ENCODE results near the gene SNRNP48.
A peak's percentile ranks its signal among the peaks of the same experiment; 100 is the strongest.

SNRNP48 gene

DNA sequence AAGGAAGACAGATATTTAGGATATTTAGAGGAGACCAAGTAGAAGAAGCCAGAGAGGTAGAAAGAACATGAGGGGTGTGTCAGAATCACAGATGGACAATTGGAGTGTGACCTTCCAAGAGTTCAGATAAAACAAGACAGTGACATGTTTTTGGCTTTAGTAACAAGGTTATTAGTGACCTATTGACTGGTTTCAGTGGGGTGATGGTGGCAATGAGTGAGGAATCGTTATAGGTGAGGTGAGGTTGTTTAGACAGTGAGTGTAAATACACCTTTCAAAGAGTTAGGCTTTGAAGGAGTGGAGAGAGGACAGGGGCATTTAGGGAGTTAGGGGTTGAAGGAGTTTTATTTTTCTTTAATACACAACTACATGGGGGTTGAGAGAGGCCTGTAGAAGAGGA, 3.2 kb downstream of the SNRNP48 start:
- no peak for DNase-seq (ENCODE audit: low read depth in 2 of 2)

DNA sequence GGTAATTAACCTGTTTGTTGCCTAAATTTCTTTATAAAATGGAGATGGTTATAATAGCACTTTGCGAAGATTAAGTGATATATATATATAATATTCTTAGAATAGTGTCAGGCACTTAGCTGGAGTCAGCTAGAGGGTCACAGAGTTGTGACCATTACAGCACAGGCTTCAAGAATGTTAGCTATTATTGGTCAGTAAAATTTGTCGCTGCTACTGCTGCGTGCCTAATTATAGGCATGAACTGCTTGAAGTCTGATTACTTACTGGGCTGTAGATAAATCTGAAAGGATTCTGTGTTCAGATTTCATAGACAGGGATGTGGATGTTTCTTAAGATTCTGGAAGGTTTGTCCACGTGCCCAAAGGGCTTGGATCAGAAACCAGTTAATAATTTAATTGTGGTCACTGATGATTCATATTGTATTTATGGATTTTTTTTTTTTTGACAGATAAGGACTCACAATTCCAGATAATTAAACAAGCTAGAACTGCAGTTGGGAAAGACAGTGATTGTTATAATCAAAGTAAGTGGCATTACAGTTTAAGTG, 4.7 kb downstream of the SNRNP48 start:
- no peak for DNase-seq (ENCODE audit: low read depth in 2 of 2)

DNA sequence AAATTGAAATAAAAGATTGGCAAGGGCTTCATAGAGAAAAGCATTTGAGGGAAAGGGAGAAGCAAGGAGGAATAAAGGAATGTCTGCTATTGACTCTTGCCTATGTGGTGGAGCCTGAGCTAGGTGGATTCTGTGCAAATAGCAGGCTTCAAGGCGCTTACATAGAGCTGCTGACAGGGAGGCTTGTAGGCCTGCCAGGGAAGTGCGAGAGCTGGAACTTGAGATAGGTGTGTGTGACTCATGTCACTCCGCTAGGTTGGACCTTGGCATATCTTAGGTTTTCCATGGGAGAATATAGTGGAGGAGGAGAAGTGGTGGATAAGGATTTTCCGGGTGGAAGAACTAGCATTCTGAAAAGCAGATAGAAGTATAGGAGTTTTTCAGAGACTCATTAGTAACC, 14.0 kb downstream of the SNRNP48 start:
- DNase-seq (ENCODE audit: low read depth in 2 of 2): no peak

DNA sequence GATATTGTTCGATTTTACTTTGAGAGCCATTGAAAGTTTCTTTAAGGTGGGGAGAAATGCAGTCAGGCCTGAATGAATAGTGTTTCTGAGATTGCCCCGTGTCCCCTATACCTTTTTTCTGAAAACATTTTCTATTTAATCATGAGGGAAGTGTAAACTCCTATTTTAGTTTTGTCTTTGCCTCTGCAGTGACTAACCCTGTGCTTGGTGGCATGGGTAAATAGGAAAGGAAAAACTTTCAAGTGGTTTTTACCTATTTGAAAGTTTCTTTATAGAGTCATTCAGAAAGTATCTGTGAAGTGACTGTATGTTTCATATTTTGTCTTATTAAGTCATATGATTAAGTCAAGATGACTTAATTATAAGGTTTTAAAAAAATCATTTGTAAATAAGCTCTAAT, 14.5 kb downstream of the SNRNP48 start:
- DNase-seq (ENCODE audit: low read depth in 2 of 2): no peak

DNA sequence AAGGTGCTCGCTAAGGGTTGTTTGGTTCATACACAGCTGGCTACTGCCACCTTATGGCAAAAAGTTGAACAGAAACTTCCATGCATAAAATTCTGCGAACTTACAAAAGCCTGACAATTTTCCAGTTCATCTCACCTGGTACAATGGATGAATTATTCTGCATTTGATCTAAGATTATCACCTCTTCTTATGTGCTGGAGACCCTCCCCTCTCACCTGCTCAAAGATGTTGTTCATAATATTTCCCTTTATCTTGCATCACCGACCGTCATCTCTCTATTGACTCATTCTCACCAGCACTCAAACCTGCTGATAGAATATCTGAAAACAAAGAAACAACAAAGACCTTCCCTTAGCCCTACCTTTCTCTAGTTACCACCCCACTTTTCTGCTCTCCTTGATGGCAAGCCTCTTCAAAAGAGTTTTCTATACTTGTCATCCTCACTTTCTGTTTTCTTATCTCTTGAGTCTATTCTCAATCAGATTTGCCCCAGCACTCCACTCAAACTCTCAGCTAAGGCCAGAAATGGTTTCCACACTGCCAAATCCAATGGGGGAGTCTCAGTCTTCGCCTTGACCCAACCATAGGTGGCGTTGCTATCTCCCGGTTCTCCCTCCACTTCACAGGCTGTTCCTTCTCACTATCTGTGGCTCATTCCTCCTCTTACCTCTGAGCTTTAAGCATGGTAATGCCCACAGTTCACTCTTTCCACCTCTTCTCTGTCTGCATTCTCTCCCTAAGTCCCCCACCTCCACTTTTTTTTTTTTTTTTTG, 25.8 kb downstream of the SNRNP48 start:
- peak in 1 of 2 donors; percentile 7 for DNase-seq (ENCODE audit: low read depth in 2 of 2)

DNA sequence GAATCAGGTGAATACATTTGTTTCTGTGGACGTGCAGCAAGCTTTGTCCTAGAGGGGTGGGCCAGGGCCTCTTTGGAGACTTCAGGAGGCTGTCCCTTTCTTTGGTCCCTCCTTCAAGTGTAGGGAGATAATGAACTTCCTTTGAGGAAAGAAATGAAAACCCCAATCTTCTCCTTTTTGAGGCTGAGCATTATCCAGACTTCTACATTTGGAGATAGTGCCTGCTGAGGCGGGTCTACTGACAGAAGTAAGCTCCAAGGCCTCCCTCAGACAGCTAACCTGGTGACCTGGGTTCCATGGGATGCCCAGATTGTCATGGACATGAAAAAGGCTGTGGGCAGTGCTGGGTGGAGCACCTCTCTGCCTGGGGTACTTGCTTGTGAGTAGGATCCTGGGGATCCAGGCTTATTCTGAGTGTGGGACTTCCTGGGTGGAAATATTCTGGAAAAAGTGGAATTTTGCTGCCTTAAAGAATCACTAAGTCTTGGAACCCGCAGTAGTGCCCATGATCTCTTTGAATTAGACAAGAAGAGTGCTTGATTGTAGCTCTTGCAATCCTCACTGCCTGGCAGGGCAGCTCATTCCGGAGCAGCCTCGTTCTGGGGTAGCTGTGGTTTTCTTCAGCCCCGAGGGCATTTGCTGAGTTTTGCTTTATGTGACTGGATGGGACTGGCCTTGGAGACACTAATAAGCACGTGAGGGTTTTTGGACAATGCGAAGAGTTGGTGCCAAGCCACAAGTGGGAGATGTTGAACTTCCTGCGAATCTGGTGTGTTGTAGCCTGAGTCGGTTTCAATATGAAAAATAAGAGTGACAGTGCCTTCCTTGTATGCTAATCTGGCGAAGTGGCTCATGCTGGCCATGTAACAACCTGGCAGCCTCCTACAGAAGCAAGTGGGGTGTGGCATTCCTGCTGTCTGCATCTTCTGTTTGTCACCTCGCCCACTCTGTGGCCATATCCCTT, 28.1 kb downstream of the SNRNP48 start:
- DNase-seq (ENCODE audit: low read depth in 2 of 2): no peak

DNA sequence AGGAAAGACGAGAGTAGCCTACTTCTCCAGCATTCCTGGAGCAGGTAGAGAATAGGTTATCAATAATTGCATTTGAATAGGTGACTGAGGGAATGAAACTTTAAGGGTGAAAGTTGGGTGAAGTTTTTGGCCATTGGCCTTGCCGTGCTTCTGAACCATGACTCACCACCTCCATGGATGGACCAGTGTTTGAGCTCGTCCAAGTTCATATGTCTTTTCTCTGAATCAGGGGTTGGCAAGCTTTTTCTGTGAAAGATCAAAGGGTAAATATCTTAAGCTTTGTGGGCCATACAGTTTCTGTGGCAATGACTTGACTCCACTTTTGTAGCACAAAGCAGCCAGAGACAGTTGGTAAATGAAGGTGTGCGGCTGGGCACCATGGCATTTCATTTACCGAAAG, 31.8 kb downstream of the SNRNP48 start:
- no peak for DNase-seq (ENCODE audit: low read depth in 2 of 2)

DNA sequence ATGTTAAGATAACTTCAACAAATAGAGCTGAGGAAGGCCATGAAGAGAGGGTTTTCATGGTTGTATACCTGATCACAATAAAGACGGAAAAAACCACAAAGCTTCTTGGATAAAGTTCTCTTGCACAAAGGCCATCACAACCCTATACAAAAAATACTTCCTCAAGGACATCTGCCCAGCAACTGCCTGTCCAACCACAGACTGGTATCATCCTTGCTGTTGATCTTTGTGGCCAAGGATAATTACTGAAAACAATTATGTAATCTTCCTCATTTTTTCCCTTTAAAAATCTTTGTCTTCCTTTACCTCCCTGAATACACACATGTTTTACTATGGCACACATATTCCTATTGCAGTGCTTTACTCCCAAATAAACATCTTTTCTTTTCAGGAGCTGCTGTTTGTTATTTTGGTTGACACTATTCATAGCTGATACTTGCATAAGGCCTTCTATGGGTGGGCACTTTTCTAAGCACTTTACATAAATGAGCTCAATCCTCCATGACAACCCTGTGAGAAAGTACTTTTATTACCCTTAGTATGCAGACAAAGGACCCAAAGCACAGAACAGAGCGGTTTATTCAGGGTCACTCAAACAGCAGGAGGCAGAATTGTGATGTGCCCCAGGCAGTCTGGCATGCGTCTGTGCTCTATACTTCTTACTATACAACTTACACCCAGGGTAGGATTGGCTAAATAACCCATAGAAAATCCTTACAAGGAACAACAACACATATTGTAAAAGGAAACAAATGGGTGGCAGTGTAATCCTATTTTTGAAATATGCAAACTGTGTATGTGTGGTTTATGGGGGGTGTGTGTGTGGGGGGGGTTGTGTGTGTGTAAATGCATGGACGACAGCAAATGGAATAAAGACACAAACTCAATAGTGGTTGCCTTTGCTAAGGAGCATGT, 35.1 kb downstream of the SNRNP48 start:
- DNase-seq (ENCODE audit: low read depth in 2 of 2): no peak

DNA sequence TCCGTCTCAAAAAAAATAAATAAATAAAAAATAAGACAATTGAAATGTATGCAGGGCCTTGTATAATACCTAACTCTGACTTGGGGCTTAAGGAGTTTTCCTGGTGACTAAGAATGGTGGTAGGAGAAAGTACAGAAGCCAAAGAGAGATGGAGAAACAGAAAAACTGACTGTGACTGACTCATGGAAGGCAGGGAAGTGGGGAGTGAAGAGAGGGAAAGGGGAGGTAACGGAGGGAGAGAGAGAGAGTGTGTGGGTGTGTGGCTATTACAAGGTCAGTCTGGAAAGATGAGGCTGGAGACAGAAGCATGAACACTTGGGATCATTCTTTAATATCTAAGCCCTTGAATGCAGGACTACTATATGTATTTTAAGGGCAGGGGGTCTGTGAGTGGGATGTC, 38.5 kb downstream of the SNRNP48 start:
- DNase-seq (ENCODE audit: low read depth in 2 of 2): no peak

DNA sequence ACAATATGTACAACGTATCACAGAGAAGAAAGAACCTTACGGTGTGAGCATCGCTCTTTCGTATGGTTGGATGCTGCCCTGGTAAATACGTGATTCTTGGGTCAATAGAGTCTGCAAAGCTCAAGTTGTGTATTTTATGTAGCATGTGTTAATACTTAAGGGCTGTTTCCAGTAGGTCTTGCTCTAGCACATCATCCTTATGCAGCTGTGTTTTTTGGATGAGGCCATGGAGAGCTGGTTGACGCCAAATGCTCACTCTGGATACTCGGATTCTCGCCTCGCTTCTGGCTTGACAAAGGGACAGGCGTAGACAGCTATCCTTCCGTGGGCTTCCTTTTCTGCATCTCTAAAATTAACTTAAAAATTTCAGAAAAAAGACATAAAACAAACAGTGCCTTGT, 38.9 kb downstream of the SNRNP48 start:
- DNase-seq (ENCODE audit: low read depth in 2 of 2): no peak

DNA sequence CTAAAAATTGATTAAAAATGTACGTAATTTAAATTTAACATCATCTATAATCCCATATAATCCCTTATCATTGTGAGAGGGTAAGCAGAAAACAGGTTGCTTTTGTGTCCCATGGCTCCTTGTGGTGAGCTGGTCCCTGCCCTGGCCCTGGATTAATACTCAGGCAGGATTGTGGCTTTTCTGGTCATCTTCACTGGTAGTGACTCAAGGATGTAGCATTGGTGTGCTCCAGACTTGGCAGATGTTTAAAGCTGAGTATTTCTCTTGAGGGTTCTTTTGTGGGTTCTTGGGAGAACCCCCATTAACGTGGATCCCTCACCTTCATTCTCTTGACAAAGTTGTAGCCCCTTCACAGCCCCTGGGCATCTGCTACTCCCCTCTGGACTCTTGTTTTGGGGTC, 39.3 kb downstream of the SNRNP48 start:
- DNase-seq (ENCODE audit: low read depth in 2 of 2): no peak

DNA sequence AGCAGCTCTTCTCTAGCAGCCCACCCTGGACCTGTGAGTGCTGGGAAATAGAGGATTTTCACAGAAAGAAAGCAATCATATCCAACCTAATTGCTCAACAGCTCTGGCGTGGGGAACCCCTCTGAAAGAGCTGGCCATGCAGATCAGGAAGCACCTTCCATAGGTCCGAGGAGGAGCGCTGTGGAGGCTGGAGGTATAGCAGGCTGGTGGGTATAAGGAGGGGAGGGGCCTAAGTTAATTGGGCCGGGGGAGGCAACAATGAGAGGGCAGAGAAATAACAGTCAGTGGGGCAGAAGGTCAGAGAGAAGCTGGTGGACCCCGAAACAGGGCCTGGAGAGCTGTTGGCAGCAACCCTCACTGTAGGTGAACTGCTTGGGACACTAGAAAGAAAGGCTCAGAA, 40.8 kb downstream of the SNRNP48 start:
- DNase-seq (ENCODE audit: low read depth in 2 of 2): no peak

DNA sequence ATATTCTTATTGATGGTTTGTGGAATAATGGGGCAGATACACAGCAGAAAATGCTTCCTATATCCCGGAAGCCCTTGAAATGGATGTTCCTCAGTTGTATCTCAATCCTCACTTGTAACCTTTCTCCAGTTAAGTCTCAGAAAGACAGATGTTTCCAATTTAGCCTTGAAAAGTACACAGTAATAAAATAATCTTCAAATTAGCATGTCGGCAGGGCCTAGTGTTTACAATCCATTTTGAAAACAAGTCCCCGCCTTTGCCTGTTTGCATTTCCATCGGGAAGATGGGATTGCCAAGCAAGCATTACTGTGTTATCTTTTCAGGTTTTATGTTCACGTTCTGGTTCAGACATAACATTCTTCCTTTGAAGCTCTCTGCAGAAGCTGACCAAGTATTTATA, 41.5 kb downstream of the SNRNP48 start:
- no peak for DNase-seq (ENCODE audit: low read depth in 2 of 2)

DNA sequence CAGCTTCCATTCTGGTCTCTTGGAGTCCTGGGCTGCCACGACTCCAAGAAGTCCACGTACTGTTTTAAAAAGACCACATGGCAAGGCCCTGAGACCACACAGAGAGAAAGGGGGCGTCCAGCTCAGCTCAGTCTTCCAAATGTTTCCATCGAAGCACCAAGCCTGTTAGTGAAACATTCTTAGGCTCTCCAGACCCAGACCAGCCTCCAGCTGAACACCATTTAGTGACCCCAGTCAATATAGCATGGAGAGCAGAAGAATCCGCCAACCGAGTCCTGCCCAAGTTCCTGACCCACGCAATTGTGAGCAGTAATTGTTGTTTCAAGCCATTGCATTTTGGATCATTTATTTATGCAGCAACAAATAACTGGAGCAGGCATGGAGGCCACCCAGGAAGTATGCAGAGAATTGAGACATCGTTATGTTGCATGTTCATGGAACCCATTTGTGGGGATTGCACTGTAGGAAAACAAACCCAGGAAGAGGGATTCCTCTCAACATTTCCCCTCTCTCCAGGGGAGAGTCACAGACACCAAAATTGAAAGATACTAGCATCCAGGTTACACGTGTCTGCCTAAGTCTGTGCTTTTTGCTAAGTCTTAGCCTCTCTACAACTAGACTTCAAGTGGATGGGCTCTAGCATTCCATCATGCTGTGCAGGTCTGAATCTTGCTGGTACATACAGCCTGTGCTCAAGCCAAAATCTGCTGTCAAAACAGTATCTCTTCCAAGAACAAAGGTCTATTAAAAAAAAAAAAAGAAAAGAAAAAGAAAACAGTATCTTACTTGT, 42.7 kb downstream of the SNRNP48 start:
- DNase-seq (ENCODE audit: low read depth in 2 of 2): no peak

DNA sequence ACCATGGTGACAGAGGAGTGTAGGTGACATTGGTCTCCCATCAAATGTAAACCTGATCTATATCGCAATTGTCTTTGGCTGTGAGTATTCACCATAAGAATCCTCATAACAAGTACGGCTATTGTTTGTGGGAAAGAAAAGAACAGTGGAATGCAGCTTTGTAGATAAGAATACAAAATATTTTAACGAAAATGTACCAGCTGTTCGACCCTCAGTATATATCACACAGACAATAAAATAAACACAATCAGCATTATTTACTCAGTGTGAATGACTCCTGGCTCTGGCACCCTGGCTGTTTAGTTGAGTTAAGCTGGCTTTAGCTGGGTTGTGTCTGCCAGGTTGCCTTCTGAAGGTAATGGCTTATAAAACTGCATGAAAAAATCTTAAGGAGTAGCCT, 43.4 kb downstream of the SNRNP48 start:
- no peak for DNase-seq (ENCODE audit: low read depth in 2 of 2)

DNA sequence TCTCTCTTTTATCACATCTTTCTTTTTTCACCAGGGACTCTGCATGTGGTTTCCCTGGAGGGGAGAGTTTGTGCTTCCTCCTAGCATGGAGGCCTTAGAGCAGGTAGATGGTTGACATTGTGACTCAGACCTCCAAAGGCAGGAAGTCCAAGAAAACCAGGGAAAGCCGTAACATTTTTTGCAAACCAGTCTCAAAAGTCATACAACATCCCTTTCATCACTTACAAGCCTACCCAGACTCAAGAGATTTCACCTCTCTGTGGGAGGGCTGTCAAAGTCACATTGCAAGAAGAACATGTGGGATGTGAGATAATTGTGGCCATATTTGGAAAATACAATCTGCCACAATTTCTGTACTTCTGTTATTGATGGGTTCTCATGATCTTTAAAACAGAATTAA, 46.2 kb downstream of the SNRNP48 start:
- DNase-seq (ENCODE audit: low read depth in 2 of 2): no peak

DNA sequence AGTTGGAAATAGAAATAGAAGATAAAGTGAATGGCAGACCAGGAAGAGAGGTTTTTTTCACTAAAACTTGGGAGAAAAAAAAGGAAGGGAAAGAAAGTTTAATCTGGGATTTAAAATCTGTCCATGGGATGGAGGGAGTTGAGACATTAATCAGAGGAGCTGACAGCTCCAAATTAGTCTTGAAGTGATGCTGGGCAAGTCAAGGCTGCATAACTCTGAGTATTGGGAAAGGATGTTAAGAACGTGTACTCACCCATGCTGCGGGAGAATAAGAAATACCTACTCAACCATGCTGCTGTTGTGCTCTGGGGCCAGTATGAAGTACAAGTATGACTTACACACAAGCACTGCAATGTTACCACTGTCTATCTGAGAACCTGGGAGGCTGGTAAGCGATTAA, 47.5 kb downstream of the SNRNP48 start:
- DNase-seq (ENCODE audit: low read depth in 2 of 2): no peak

DNA sequence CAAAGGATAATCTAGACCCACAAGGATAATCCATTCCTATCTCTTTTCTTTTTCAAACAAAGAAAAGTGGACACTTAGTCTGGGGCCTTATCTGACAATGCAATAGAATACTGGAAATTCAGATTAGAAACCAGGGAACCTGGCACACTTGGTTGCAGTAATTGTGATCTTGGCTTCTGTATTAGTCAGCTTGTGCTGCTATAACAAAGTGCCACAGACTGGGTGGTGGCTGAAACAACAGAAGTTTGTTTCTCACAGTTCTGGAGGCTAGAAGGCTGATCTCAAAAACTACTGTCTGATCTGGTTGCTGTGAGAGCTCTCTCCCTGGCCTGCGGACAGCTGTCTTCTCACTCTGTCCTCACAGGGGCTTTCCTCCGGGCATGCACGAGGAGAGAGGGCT, 49.4 kb downstream of the SNRNP48 start:
- DNase-seq (ENCODE audit: low read depth in 2 of 2): no peak

DNA sequence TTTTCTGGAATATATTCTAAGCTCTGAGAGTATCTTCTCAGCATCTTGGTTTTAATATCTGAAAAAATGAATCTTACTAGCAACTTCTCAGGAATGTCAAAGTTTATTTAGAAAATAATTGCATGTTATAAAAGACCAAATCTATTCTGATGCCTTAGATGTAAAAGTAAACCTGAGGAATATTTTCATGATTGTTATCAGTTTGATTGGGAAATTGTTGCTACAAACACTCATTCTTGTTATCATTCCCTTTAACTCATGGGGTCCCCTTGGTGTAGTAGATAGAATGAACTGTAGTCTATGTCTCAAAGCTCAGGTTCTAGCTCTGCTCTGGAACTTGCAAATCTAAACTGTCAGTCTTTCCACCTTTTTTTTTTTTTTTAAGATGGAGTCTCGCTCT, 50.0 kb downstream of the SNRNP48 start:
- DNase-seq (ENCODE audit: low read depth in 2 of 2): no peak

DNA sequence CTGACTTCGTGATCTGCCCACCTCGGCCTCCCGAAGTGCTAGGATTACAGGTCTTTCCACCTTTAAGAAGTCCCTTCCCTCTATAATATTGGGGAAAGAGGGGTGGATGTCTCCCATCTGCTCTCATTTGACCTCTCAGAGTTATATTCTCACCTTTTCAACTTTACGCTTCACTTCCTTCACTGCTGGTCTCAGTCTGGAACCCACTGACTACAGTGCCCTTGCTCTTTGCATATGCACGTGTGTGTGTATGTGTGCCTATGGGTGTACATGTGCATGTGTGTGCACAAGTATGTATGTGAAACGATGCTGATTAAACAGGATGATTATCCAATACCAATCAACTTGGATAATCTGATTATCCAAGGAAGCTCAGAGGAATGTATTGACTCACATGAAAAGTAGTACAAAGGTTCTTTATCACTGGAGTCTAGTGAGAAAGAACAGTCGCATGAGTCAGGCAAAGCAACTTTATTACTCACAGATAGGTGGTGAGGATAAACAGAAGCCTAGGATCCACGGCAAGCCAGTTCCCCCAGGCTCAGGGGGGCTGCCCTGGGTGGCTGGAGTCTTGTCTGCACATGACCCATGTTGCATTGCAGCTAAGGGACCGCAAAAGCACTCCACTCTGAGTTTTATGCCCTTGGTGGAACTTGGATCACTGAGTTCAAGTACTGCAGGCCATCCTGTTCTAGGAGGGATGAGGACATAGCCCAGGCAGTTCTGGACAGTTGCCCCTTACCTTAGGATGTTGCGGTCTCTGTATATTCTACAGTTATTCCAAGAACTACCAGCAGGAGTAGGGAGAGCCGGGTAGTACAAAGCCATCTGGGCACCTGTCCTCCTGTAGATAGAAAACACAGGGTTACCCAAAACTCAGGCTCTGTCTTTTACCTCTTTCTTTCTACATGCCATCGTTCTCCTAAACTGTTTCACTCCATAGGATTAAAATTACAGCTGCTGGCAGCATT, 50.9 kb downstream of the SNRNP48 start:
- DNase-seq (ENCODE audit: low read depth in 2 of 2): no peak
